GM18520 (cell line): ENCODE data around the gene OR11H1.
"Not testable (repeated sequence)": the region's sequence is repeated elsewhere in the genome, so short reads cannot be mapped to it uniquely, and the experiment has no call there.

ENCODE experiments used
- ATAC-seq: cut with Tn5 transposase; IDR thresholded peaks from one replicate; pipeline ENCODE4 v1.9.1; 2021; ENCODE audit not compliant: unreplicated experiment

Gene OR11H1, protein sequence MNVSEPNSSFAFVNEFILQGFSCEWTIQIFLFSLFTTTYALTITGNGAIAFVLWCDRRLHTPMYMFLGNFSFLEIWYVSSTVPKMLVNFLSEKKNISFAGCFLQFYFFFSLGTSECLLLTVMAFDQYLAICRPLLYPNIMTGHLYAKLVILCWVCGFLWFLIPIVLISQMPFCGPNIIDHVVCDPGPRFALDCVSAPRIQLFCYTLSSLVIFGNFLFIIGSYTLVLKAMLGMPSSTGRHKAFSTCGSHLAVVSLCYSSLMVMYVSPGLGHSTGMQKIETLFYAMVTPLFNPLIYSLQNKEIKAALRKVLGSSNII

DNA sequence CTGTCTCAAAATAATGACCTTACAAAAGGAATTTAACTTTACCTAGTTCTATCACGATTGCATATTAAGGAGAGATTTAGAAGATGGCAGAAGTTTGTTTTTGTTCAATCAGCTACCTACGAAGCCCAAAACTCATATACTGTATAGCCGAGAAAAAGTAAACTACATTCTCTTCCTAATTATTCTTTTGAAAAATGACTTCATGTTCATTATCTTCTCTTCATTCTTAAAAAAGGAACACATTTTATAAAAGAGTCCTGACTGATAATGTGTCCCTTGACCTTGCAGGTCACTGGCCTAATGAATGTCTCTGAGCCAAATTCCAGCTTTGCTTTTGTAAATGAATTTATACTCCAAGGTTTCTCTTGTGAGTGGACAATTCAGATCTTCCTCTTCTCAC lies at the start of gene OR11H1:
Gene OR11H1, plus strand, starts transcription at position 301 of the 400 bp plus-strand sequence. Its CDS starts 0 bp downstream, at position 301.
- not testable (repeated sequence) for ATAC-seq

DNA sequence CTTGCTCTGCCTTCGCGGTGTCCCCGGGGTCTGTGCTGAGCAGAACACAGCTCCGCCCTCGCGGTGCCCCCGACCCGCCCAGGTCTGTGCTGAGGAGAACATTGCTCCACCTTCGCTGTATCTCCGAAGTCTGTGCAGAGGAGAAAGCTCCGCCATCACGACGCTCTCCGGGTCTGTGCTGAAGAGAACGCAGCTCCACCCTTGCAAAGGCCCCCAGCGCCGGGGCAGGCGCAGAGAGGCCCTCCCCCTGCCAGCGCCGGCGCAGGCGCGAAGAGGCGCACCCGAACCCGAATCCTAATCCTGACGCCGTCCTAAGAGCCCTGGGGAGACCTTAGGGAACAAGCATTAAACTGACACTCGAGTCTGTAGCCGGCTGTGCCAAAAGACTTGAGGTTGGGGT lies 18.0 kb upstream of the OR11H1 start:
- ATAC-seq = not testable (repeated sequence)

DNA sequence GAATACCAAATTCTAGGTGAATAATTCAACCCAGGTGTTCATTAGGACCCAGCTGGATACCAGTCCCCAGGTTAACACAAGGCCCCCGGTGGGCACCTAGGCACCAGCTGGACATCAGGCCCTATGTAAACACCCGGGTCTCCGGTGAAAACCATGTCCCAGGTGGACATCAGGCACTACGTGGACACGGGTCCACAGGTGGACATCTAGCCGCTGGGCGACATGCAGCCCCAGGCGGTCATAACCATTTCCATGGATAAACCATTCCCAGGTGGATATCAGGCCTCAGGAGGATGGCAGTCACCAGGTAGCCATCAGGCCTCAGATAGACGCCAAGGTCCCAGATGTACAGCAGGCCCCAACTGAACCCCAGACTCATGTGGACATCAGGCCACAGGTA lies 12.1 kb upstream of the OR11H1 start:
- ATAC-seq = not testable (repeated sequence)

DNA sequence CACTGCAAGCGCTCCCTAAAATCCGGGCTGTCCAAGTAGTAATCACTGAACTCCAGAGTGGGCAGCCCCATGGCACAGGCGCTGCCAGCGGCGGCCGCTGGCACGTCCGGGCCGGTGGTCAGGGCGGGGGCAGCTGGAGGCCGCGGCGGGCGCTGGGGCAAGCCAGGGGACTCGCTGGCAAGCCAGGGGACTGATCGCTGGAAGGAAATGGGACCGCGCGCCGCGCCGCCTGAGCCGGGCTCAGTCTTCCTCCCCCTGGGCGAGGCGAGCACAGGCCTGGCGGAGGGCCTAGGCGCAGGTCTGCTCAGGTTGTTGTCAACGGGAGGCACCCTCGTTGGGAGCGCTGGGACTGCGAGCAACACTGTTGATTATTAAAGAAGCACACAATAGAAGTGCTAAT lies 25.8 kb downstream of the OR11H1 start:
- not testable (repeated sequence) for ATAC-seq

DNA sequence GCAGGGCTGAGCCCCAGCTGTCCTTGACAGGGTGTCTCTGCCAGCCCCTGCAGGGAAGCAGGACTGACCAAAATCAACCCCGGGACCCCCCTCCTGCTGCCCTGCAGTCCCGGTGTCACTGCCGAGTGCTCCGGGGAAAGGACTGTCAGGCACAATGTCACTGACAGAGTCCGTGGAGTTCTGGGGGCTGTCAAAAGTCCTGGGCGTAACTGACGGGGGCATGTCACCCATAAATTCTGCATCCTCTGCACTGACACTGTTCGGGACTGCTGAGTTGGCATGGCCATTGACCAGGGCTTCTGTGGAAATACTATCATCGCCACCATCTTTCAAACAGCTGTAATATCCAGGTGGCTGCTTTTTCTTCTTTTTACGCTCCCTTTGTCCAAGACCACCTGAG lies 35.5 kb downstream of the OR11H1 start:
- not testable (repeated sequence) for ATAC-seq

DNA sequence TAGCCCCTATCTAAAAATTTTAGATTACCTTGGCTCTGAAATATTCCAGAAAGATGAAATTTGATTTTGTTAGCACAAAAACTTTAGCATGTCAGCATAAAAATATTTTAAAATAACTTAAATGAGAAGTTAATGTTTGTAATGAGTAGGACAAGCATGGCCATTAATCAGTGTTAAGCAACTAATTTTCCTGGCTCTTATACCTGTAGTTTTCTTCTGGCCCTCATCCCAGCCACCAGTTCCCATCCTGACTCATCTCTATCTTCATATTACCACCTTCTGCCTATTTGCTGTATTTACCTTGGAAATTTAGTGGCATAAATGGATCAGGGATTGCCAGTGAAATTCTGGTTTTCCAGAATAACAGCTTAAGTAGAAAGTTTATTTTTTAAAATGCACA lies 37.1 kb downstream of the OR11H1 start:
- ATAC-seq = not testable (repeated sequence)
